WTC11 (cell line): Measurements from ENCODE around the gene SLC27A4. TPM values are rescaled to one million over a fixed set of nuclear protein-coding genes. Genes with fewer than 3 reads are reported as not detected.

Experiments used
- ATAC-seq: fragments of 200-7000 bp; cut with Tn5 transposase; 2 replicates; pipeline ENCODE4 v1.10.0; 2021; ENCODE audit warnings: mild to moderate bottlenecking, moderate library complexity
- CTCF ChIA-PET: fragments of 300-600 bp; sonication (Branson Sonifier 250); formaldehyde crosslinking; loops from one replicate; lab custom pipeline; 2021; ENCODE audit warnings: antibody characterized with exemption; lab: Charles Lee
- POLR2A ChIA-PET: fragments of 350-600 bp; sonication (Branson Sonifier 250); formaldehyde crosslinking; loops from one replicate; lab custom pipeline; 2021; ENCODE audit warnings: antibody characterized with exemption; lab: Charles Lee
- DNase-seq: peaks from one replicate; pipeline ENCODE4 v3.0.0; 2021; ENCODE audit warnings: low spot score
- H3K27ac Mint-ChIP-seq: 2 replicates; pipeline ENCODE4 v1.8.0; 2021; ENCODE audit warnings: mixed read lengths
- H3K27me3 Mint-ChIP-seq: 2 replicates; pipeline ENCODE4 v1.8.0; 2021; ENCODE audit warnings: low read depth, mild to moderate bottlenecking, moderate library complexity, mixed read lengths
- H3K36me3 Mint-ChIP-seq: 2 replicates; pipeline ENCODE4 v1.8.0; 2021; ENCODE audit warnings: mixed read lengths
- H3K4me1 Mint-ChIP-seq: 2 replicates; pipeline ENCODE4 v1.8.0; 2022; ENCODE audit warnings: mixed read lengths
- H3K4me3 Mint-ChIP-seq: 2 replicates; pipeline ENCODE4 v1.8.0; 2021; ENCODE audit warnings: mild to moderate bottlenecking, moderate library complexity, mixed read lengths
- H3K9me3 Mint-ChIP-seq: 2 replicates; pipeline ENCODE4 v1.8.0; 2021; ENCODE audit warnings: mixed read lengths
- ATF2 ChIP-seq: sonication (generic); formaldehyde crosslinking; IDR thresholded peaks from 2 replicates; pipeline ENCODE4 v1.8.1; 2022; ENCODE audit warnings: low read depth, missing genetic modification reagents, borderline replicate concordance
- E2F1 ChIP-seq: sonication (generic); formaldehyde crosslinking; IDR thresholded peaks from 2 replicates; pipeline ENCODE4 v1.8.0; 2022; ENCODE audit warnings: mild to moderate bottlenecking, missing genetic modification reagents
- ERG ChIP-seq: fragments of 250-450 bp; sonication (Bioruptor Pico); IDR thresholded peaks from 2 replicates; pipeline ENCODE4 v1.8.0; 2021; ENCODE audit warnings: mild to moderate bottlenecking
- ETV6 ChIP-seq: sonication (generic); formaldehyde crosslinking; IDR thresholded peaks from 2 replicates; pipeline ENCODE4 v1.8.1; 2022; ENCODE audit warnings: mild to moderate bottlenecking, missing genetic modification reagents
- FOXJ3 ChIP-seq: sonication (generic); formaldehyde crosslinking; IDR thresholded peaks from 2 replicates; pipeline ENCODE4 v1.9.0; 2021; ENCODE audit warnings: missing genetic modification reagents, mild to moderate bottlenecking, borderline replicate concordance
- FOXK1 ChIP-seq: sonication (generic); formaldehyde crosslinking; IDR thresholded peaks from 2 replicates; pipeline ENCODE4 v1.8.0; 2022; ENCODE audit warnings: mild to moderate bottlenecking, moderate library complexity, missing genetic modification reagents
- JAZF1 ChIP-seq: fragments of 250-450 bp; sonication (Bioruptor Pico); IDR thresholded peaks from 2 replicates; pipeline ENCODE4 v1.9.0; 2021; ENCODE audit warnings: moderate library complexity, mild to moderate bottlenecking, inconsistent platforms
- JUN ChIP-seq: sonication (generic); formaldehyde crosslinking; IDR thresholded peaks from 2 replicates; pipeline ENCODE4 v1.8.0; 2023; ENCODE audit warnings: mild to moderate bottlenecking, missing genetic modification reagents
- NR1H2 ChIP-seq: sonication (generic); formaldehyde crosslinking; IDR thresholded peaks from 2 replicates; pipeline ENCODE4 v1.9.0; 2021; ENCODE audit warnings: mild to moderate bottlenecking, moderate library complexity, missing genetic modification reagents
- SP1 ChIP-seq: sonication (generic); formaldehyde crosslinking; conservative IDR thresholded peaks from 2 replicates; pipeline ENCODE4 v1.8.1; 2022; ENCODE audit warnings: missing genetic modification reagents
- STAT6 ChIP-seq: sonication (generic); formaldehyde crosslinking; conservative IDR thresholded peaks from 2 replicates; pipeline ENCODE4 v1.8.1; 2023; ENCODE audit warnings: mild to moderate bottlenecking, low read depth, missing genetic modification reagents, moderate library complexity
- ZMAT4 ChIP-seq: fragments of 250-450 bp; sonication (Bioruptor Pico); IDR thresholded peaks from 2 replicates; pipeline ENCODE4 v1.9.0; 2021; ENCODE audit warnings: mild to moderate bottlenecking
- ZNF423 ChIP-seq: fragments of 250-450 bp; sonication (Bioruptor Pico); IDR thresholded peaks from 2 replicates; pipeline ENCODE4 v2.1.2; 2022; ENCODE audit warnings: mild to moderate bottlenecking, moderate library complexity
- ZNF532 ChIP-seq: fragments of 250-450 bp; sonication (Bioruptor Pico); IDR thresholded peaks from 2 replicates; pipeline ENCODE4 v1.9.0; 2021; ENCODE audit warnings: mild to moderate bottlenecking, borderline replicate concordance
- total RNA-seq: library from RNA; stranded (reverse); gene quantifications from 3 replicates; pipeline ENCODE4 v1.2.3, GENCODE V29; 2021
- TF ChIP-seq, protein P1 (sequence below): sonication (generic); formaldehyde crosslinking; IDR thresholded peaks from 2 replicates; pipeline ENCODE4 v1.8.0; 2022; ENCODE audit warnings: mild to moderate bottlenecking, missing genetic modification reagents
- TF ChIP-seq, protein P2 (sequence below): fragments of 250-450 bp; sonication (Bioruptor Pico); IDR thresholded peaks from 2 replicates; pipeline ENCODE4 v2.1.2; 2022; ENCODE audit warnings: mild to moderate bottlenecking, moderate library complexity
- TF ChIP-seq, protein P3 (sequence below): sonication (generic); formaldehyde crosslinking; IDR thresholded peaks from 2 replicates; pipeline ENCODE4 v1.8.0; 2022; ENCODE audit warnings: mild to moderate bottlenecking, missing genetic modification reagents

SLC27A4 gene
- total RNA-seq, 1 experiment from 2014 or later: 23.8 TPM

- TF ChIP-seq, protein P1, sequence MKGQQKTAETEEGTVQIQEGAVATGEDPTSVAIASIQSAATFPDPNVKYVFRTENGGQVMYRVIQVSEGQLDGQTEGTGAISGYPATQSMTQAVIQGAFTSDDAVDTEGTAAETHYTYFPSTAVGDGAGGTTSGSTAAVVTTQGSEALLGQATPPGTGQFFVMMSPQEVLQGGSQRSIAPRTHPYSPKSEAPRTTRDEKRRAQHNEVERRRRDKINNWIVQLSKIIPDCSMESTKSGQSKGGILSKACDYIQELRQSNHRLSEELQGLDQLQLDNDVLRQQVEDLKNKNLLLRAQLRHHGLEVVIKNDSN (CRISPR knock-in tag): no peak
- TF ChIP-seq ATF2 (CRISPR knock-in tag) (no peak), SP1 (CRISPR knock-in tag) (no peak), STAT6 (no peak), ZNF423 (CRISPR knock-in tag) (no peak), FOXJ3 (CRISPR knock-in tag) (no peak), JUN (no peak), FOXK1 (CRISPR knock-in tag) (no peak), E2F1 (no peak)
- TF ChIP-seq, protein P2, sequence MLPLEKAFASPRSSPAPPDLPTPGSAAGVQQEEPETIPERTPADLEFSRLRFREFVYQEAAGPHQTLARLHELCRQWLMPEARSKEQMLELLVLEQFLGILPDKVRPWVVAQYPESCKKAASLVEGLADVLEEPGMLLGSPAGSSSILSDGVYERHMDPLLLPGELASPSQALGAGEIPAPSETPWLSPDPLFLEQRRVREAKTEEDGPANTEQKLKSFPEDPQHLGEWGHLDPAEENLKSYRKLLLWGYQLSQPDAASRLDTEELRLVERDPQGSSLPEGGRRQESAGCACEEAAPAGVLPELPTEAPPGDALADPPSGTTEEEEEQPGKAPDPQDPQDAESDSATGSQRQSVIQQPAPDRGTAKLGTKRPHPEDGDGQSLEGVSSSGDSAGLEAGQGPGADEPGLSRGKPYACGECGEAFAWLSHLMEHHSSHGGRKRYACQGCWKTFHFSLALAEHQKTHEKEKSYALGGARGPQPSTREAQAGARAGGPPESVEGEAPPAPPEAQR: no peak
- TF ChIP-seq, protein P3, sequence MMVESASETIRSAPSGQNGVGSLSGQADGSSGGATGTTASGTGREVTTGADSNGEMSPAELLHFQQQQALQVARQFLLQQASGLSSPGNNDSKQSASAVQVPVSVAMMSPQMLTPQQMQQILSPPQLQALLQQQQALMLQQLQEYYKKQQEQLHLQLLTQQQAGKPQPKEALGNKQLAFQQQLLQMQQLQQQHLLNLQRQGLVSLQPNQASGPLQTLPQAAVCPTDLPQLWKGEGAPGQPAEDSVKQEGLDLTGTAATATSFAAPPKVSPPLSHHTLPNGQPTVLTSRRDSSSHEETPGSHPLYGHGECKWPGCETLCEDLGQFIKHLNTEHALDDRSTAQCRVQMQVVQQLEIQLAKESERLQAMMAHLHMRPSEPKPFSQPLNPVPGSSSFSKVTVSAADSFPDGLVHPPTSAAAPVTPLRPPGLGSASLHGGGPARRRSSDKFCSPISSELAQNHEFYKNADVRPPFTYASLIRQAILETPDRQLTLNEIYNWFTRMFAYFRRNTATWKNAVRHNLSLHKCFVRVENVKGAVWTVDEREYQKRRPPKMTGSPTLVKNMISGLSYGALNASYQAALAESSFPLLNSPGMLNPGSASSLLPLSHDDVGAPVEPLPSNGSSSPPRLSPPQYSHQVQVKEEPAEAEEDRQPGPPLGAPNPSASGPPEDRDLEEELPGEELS (CRISPR knock-in tag): no peak
Measured at GRCh38 chr9:128316421-128316820, 23.9 kb upstream of the SLC27A4 start (continued).

- no peak overlapping the region for H3K4me3 Mint-ChIP-seq
- H3K9me3 Mint-ChIP-seq: no peaks in the 10 kb centered on the region
- ChIA-PET CTCF (no interaction called here), POLR2A (interaction anchor here (0.6 kb wide), 1 partner anchor 21 kb away, joined by 3 read pairs; no protein-coding TSS in a partner anchor)
- peaks cover 23% of the 10 kb centered on the region for H3K36me3 Mint-ChIP-seq
- no peaks in the 10 kb centered on the region for H3K4me1 Mint-ChIP-seq
- ATAC-seq (no peak), DNase-seq (no peak)
- no peak overlapping the region for H3K27ac Mint-ChIP-seq
- no peaks in the 10 kb centered on the region for H3K27me3 Mint-ChIP-seq
- TF ChIP-seq NR1H2 (CRISPR knock-in tag) (no peak), ETV6 (CRISPR knock-in tag) (no peak), ZNF532 (no peak), ZMAT4 (CRISPR knock-in tag) (no peak), JAZF1 (CRISPR knock-in tag) (no peak), ERG (CRISPR knock-in tag) (no peak)
- TF ChIP-seq, protein P2: no peak
Measured at GRCh38 chr9:128317629-128318028, 22.7 kb upstream of the SLC27A4 start.
